Neural cell (in vitro differentiated cells): ENCODE data around the gene SEMA3F. TPM values are rescaled to one million over a fixed set of nuclear protein-coding genes. Genes with fewer than 3 reads are reported as not detected.

Experiments
- H2AFZ ChIP-seq: fragments of 200-600, 300-800 bp; sonication (generic), shearing (Covaris generic); 2 replicates; pipeline ENCODE4 v1.6.0; 2014; ENCODE audit warnings: low read depth, mild to moderate bottlenecking, antibody characterized with exemption, low read length, moderate library complexity
- H3F3A ChIP-seq: fragments of 200-600 bp; shearing (Covaris generic); 2 replicates; pipeline ENCODE4 v1.6.1; 2016; ENCODE audit warnings: mild to moderate bottlenecking, moderate library complexity, mixed read lengths, antibody characterized with exemption, low read length; ENCODE audit not compliant: insufficient read depth, poor library complexity, severe bottlenecking
- H3K27ac ChIP-seq: fragments of 200-600, 300-800 bp; sonication (generic), shearing (Covaris generic); 2 replicates; pipeline ENCODE4 v1.5.1; 2014; ENCODE audit warnings: mild to moderate bottlenecking, low read length, moderate library complexity
- H3K27me3 ChIP-seq: fragments of 300-800, 200-600 bp; sonication (generic), shearing (Covaris generic); 2 replicates; pipeline ENCODE4 v1.6.0; 2014; ENCODE audit warnings: mild to moderate bottlenecking, low read depth, low read length, moderate library complexity; ENCODE audit not compliant: insufficient read depth
- H3K36me3 ChIP-seq: fragments of 300-800, 200-600 bp; sonication (generic), shearing (Covaris generic); 2 replicates; pipeline ENCODE4 v1.5.1; 2014; ENCODE audit warnings: mild to moderate bottlenecking, antibody characterized with exemption, low read length, moderate library complexity; ENCODE audit not compliant: insufficient read depth
- H3K4me2 ChIP-seq: fragments of 300-800, 200-600 bp; sonication (generic), shearing (Covaris generic); 2 replicates; pipeline ENCODE4 v1.6.0; 2014; ENCODE audit warnings: mild to moderate bottlenecking, low read length
- H3K4me3 ChIP-seq: fragments of 300-800, 200-600 bp; sonication (generic), shearing (Covaris generic); 2 replicates; pipeline ENCODE4 v1.5.1; 2014; ENCODE audit warnings: mild to moderate bottlenecking, low read length, moderate library complexity
- H3K79me2 ChIP-seq: fragments of 200-600 bp; shearing (Covaris generic); replicated peaks from 2 replicates; pipeline ENCODE4 v1.6.0; 2014; ENCODE audit warnings: mild to moderate bottlenecking, low read length, moderate library complexity; ENCODE audit not compliant: insufficient read depth
- H3K9ac ChIP-seq: fragments of 300-800, 200-600 bp; sonication (generic), shearing (Covaris generic); 2 replicates; pipeline ENCODE4 v1.6.1; 2016; ENCODE audit warnings: mild to moderate bottlenecking, low read length, mixed read lengths
- H3K9me2 ChIP-seq: fragments of 200-600 bp; shearing (Covaris generic); 2 replicates; pipeline ENCODE4 v1.6.1; 2016; ENCODE audit warnings: mild to moderate bottlenecking, low read length, mixed read lengths; ENCODE audit not compliant: insufficient read depth
- H3K9me3 ChIP-seq: fragments of 200-600, 300-800 bp; sonication (generic), shearing (Covaris generic); 2 replicates; pipeline ENCODE4 v1.6.1; 2016; ENCODE audit warnings: mild to moderate bottlenecking, mixed run types, low read length, moderate library complexity, mixed read lengths
- H4K20me1 ChIP-seq: fragments of 200-600 bp; shearing (Covaris generic); 2 replicates; pipeline ENCODE4 v1.6.1; 2016; ENCODE audit warnings: mild to moderate bottlenecking, mixed run types; ENCODE audit not compliant: insufficient read depth
- CTCF ChIP-seq: fragments of 450-650 bp; IDR thresholded peaks from 2 replicates; pipeline ENCODE4 v1.5.1; 2014; ENCODE audit warnings: antibody characterized with exemption, mild to moderate bottlenecking, moderate library complexity; ENCODE audit not compliant: poor library complexity, severe bottlenecking
- EP300 ChIP-seq: fragments of 450-650 bp; conservative IDR thresholded peaks from 2 replicates; pipeline ENCODE4 v1.6.1; 2014; ENCODE audit warnings: antibody characterized with exemption, mild to moderate bottlenecking, moderate library complexity; ENCODE audit not compliant: poor library complexity, severe bottlenecking
- EZH2 ChIP-seq: fragments of 200-600, 300-800 bp; shearing (Covaris generic), sonication (generic); IDR thresholded peaks from 2 replicates; pipeline ENCODE4 v1.6.1; 2014; ENCODE audit warnings: antibody characterized with exemption, low read length, borderline replicate concordance, mild to moderate bottlenecking; ENCODE audit not compliant: insufficient read depth, poor library complexity, severe bottlenecking
- MXI1 ChIP-seq: fragments of 450-650 bp; conservative IDR thresholded peaks from 2 replicates; pipeline ENCODE4 v1.6.1; 2014; ENCODE audit warnings: antibody characterized with exemption, mild to moderate bottlenecking; ENCODE audit not compliant: poor library complexity, severe bottlenecking
- POLR2AphosphoS5 ChIP-seq: IDR thresholded peaks from 2 replicates; pipeline ENCODE4 v1.6.1; 2012
- RAD21 ChIP-seq: fragments of 450-650 bp; conservative IDR thresholded peaks from 2 replicates; pipeline ENCODE4 v1.6.1; 2014; ENCODE audit warnings: antibody characterized with exemption, mild to moderate bottlenecking, moderate library complexity
- REST ChIP-seq: IDR thresholded peaks from 2 replicates; pipeline ENCODE4 v1.6.1; 2012; ENCODE audit warnings: borderline replicate concordance
- SMC3 ChIP-seq: fragments of 450-650 bp; conservative IDR thresholded peaks from 2 replicates; pipeline ENCODE4 v1.6.1; 2014; ENCODE audit warnings: antibody characterized with exemption, mild to moderate bottlenecking, moderate library complexity; ENCODE audit not compliant: poor library complexity
- TAF1 ChIP-seq: IDR thresholded peaks from 2 replicates; pipeline ENCODE4 v1.6.1; 2012; ENCODE audit warnings: low read depth
- polyA plus RNA-seq: library from polyadenylated mRNA; depleted of rRNA; stranded (reverse); fragments of >200 nt; gene quantifications from 2 replicates; pipeline ENCODE4 v1.2.3, GENCODE V29; 2014

SEMA3F gene
- polyA plus RNA-seq, 1 donor from 2014 or later: 17.0 TPM

- no peaks in the 10 kb centered on the region for H3K9me2 ChIP-seq
- no peaks in the 10 kb centered on the region for H4K20me1 ChIP-seq
- no peak overlapping the region for H2AFZ ChIP-seq
- TF ChIP-seq CTCF (no peak), SMC3 (no peak), RAD21 (no peak), EZH2 (no peak), MXI1 (no peak), REST (no peak), TAF1 (no peak), EP300 (no peak), POLR2AphosphoS5 (no peak)
- no peaks in the 10 kb centered on the region for H3K79me2 ChIP-seq
- H3K4me3 ChIP-seq: no peak overlapping the region
- H3K27me3 ChIP-seq: no peaks in the 10 kb centered on the region
- H3K36me3 ChIP-seq: no peaks in the 10 kb centered on the region
- no peaks in the 10 kb centered on the region for H3F3A ChIP-seq
- no peak overlapping the region for H3K4me2 ChIP-seq
- H3K9ac ChIP-seq: no peak overlapping the region
- no peaks in the 10 kb centered on the region for H3K9me3 ChIP-seq
- no peak overlapping the region for H3K27ac ChIP-seq
These were observed 41.2 kb downstream of the SEMA3F start for GRCh38 chr3:50196253-50196801.

GRCh38 chr3:50201573-50202315 lies 46.6 kb downstream of the SEMA3F start:
- Histone ChIP-seq H3K4me3 (no peak overlapping the region), H3F3A (no peaks in the 10 kb centered on the region), H4K20me1 (no peaks in the 10 kb centered on the region), H3K79me2 (no peaks in the 10 kb centered on the region), H3K27me3 (peaks cover 16% of the 10 kb centered on the region), H3K27ac (no peak overlapping the region), H3K9me2 (no peaks in the 10 kb centered on the region), H3K36me3 (no peaks in the 10 kb centered on the region), H3K9ac (no peak overlapping the region), H3K4me2 (no peak overlapping the region), H2AFZ (no peak overlapping the region), H3K9me3 (no peaks in the 10 kb centered on the region)
- TF ChIP-seq MXI1 (no peak), SMC3 (no peak), TAF1 (no peak), REST (no peak)
